Colonic mucosa (tissue), 4 donors: ENCODE measurements around the gene PIGM. TPM values are rescaled to one million over a fixed set of nuclear protein-coding genes. Genes with fewer than 3 reads are reported as not detected.

Experiments used
- DNase-seq: peaks from one replicate; pipeline ENCODE4 v3.0.0-alpha.2; 2020
- H3K27ac ChIP-seq: fragments of 200-600 bp; one replicate; pipeline ENCODE4 v1.8.0; 2021
- H3K27me3 ChIP-seq: fragments of 200-600 bp; one replicate; pipeline ENCODE4 v1.8.0; 2021
- H3K36me3 ChIP-seq: fragments of 200-600 bp; one replicate; pipeline ENCODE4 v1.8.0; 2021
- H3K4me1 ChIP-seq: fragments of 200-600 bp; one replicate; pipeline ENCODE4 v1.8.0; 2021; ENCODE audit warnings: mild to moderate bottlenecking
- H3K4me3 ChIP-seq: fragments of 200-600 bp; one replicate; pipeline ENCODE4 v1.8.0; 2021
- H3K9ac ChIP-seq, 2 donors: one replicate each; pipeline ENCODE4 v1.7.0; 2013; ENCODE audit warnings: control low read depth in 2 of 2, low read depth in 2 of 2, low read length in 2 of 2
- H3K9me3 ChIP-seq: fragments of 200-600 bp; one replicate; pipeline ENCODE4 v1.8.0; 2021
- intact Hi-C: fragments of 100-400 bp; cut with DNase I; formaldehyde crosslinking; loops from one replicate; pipeline ENCODE4 v1.14.1; 2022
- total RNA-seq, 2 donors: library from RNA; stranded (reverse); fragmentation: NEBNext Ultra II Directional in 1 of 2; extraction: Animal tissue kit (Norgen Biotek cat#: 25700) in 1 of 2; gene quantifications; one replicate each; pipeline ENCODE4 v1.2.1, GENCODE V29; 2021
- TF ChIP-seq, protein P1 (sequence below): fragments of 200-600 bp; IDR thresholded peaks from one replicate; pipeline ENCODE4 v1.8.0; 2022; ENCODE audit warnings: antibody characterized with exemption, mild to moderate bottlenecking
- donor health status: healthy.
- donor health status: DM: no; HTN: no; CAD: no.
- donor health status: DM: no; HTN: no; CAD: no.

PIGM gene
- total RNA-seq, 2 donors from 2014 or later, result 4.0 to 6.2 TPM

DNA sequence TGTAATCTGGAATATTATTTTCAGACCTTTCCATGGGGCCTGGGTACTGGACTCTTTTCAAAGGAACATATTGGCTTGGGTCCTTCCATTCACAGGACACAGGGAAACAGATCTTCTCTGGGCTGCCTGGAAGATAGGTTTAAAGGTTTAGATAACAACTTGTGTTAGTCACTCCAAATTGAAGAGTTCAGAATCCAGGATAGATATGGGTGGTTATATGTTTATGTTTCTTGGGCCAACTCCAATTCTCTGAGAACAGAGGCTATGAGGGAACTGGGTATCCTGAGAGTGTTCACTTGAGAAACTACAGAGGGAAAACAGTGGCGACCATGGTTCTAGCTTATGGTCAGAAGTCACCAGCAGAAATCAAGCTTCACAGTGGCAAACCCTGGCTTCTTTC lies 8.7 kb upstream of the PIGM start:
- Histone ChIP-seq H3K4me3 (no peak overlapping the region), H3K9me3 (no peaks in the 10 kb centered on the region), H3K27ac (no peak overlapping the region), H3K4me1 (no peaks in the 10 kb centered on the region), H3K27me3 (no peaks in the 10 kb centered on the region), H3K36me3 (no peaks in the 10 kb centered on the region), H3K9ac (no peak overlapping the region)
- TF ChIP-seq, protein P1, sequence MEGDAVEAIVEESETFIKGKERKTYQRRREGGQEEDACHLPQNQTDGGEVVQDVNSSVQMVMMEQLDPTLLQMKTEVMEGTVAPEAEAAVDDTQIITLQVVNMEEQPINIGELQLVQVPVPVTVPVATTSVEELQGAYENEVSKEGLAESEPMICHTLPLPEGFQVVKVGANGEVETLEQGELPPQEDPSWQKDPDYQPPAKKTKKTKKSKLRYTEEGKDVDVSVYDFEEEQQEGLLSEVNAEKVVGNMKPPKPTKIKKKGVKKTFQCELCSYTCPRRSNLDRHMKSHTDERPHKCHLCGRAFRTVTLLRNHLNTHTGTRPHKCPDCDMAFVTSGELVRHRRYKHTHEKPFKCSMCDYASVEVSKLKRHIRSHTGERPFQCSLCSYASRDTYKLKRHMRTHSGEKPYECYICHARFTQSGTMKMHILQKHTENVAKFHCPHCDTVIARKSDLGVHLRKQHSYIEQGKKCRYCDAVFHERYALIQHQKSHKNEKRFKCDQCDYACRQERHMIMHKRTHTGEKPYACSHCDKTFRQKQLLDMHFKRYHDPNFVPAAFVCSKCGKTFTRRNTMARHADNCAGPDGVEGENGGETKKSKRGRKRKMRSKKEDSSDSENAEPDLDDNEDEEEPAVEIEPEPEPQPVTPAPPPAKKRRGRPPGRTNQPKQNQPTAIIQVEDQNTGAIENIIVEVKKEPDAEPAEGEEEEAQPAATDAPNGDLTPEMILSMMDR, result no peak
- DNase-seq, result no peak
- intact Hi-C loops, result no loop called here

DNA sequence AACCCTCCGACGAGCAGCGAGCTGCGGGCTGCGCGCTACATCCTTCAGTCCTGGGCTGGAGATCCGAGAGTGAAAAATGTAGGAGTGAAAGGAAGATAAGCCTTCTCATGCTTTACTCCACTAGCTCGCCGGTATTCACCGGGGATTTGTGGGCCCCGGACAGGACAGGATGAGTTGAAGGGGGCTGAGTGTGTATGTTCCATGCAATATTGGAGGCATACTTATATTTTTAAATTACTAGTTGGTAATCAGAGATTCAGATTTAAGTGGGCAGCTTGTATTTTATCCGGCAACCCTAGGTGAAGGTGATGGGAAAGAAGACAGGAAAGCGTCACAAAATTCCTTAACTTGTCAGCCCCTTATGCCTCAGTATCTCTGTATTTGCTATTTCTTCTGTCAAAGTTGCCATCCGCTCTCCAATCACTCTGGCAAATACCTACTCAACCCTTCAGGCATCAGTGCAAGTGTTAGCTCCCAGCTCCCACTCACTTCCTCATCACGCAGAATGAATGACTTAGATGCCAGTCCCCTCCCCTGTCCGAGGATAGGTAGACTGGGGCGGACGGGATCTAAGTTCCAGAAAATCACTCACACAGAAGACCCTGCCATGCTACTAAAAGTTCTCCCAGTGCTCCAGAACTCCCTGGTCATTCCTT lies 503 bp upstream of the PIGM start:
- TF ChIP-seq, protein P1, result no peak
- Histone ChIP-seq H3K4me1 (peaks cover 11% of the 10 kb centered on the region), H3K4me3 (peak overlapping the region; percentile 67), H3K9me3 (no peaks in the 10 kb centered on the region), H3K36me3 (no peaks in the 10 kb centered on the region), H3K27ac (peak overlapping the region; percentile 46), H3K27me3 (no peaks in the 10 kb centered on the region), H3K9ac (peak overlapping the region; percentile 72 to 81)
- intact Hi-C loops, result no loop called here
- peak; percentile 36 for DNase-seq

DNA sequence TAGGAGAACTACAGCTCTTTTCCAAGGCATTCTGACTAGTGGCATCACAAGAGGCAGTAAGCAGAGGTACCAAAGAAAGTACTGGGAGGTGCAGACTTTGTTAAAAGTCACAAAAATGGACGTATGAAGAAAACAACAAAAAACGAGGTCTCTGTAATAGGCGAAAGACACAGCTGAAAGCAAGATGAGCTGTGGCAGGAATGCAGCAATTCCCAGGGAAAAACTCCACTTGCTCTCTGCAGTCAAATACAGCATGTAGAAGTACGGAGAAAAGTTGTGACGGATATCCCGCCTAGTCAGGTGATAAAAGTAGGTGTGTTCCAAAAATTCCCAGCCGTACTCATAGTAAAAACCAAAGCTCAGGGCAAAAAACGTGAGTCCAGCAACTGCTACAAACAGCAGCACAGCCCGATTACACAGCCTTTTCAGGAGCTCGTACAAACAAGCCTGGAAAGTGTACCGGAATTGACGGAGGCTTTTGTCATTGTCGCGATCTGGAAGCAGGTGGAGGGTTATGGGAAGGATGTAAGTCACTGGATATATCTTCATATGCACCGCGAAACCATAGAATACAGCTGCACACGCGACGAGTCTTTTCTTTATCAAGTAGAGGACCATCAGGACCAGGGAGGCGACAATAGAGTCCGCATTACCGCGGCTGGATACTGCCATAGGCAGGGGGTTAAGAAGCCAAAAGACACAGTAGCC lies 979 bp downstream of the PIGM start:
- peak overlapping the region; percentile 46 for H3K27ac ChIP-seq
- peak; percentile 34 for DNase-seq
- intact Hi-C loops, result no loop called here

DNA sequence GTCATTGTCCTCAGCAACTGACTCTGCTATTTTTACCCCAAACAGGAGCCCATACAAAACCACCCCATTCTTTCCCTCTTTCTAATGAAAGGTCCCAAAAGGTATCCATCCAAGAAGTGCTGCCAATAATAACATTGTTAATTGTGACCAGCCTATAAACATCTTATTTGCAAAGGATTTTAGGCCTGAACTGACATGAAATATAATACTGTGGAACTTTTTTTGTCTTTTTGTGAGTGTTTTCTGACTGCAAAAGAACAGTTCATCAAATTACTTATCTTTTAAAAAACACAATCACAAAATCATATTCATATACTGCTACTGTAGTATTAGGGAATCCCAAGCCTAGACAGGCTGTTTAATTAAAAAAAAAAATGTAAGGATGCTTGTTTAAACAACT lies 3.4 kb downstream of the PIGM start:
- Histone ChIP-seq H3K4me3 (no peak overlapping the region), H3K27ac (no peak overlapping the region), H3K9ac (no peak overlapping the region), H3K9me3 (no peaks in the 10 kb centered on the region), H3K36me3 (no peaks in the 10 kb centered on the region), H3K27me3 (no peaks in the 10 kb centered on the region), H3K4me1 (peaks cover 11% of the 10 kb centered on the region)
- intact Hi-C loops, result no loop called here
- DNase-seq, result no peak
- TF ChIP-seq, protein P1, result no peak

More for the DNA sequence above, 979 bp downstream of the PIGM start:
- TF ChIP-seq, protein P1, result no peak
- peak overlapping the region; percentile 72 to 84 for H3K9ac ChIP-seq
- no peaks in the 10 kb centered on the region for H3K9me3 ChIP-seq
- peaks cover 11% of the 10 kb centered on the region for H3K4me1 ChIP-seq
- H3K27me3 ChIP-seq, result no peaks in the 10 kb centered on the region
- H3K4me3 ChIP-seq, result peak overlapping the region; percentile 67
- no peaks in the 10 kb centered on the region for H3K36me3 ChIP-seq

DNA sequence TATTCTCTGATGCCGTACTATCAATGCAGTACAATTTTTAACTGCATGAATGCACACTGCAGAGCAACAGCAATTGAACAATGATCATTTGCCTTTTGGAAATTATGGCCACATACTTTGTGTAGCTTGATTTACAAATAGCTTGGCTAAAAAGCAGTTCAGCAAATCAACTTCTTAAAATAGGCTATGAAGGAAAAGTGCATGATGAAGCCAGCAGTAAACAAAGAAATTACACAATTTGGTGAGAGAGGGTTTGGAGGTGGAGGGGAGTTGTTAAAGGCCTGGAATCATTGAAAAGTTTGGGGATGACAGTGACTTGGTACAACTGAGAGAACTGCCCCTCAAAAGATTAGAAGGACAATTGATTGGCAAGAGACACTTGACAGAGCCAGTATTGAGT lies 6.5 kb downstream of the PIGM start:
- Histone ChIP-seq H3K27me3 (no peaks in the 10 kb centered on the region), H3K4me3 (no peak overlapping the region), H3K27ac (no peak overlapping the region), H3K9ac (no peak overlapping the region), H3K36me3 (no peaks in the 10 kb centered on the region), H3K4me1 (peaks cover 4% of the 10 kb centered on the region), H3K9me3 (no peaks in the 10 kb centered on the region)
- TF ChIP-seq, protein P1, result no peak
- intact Hi-C loops, result no loop called here
- DNase-seq, result no peak
